ENCODE results near the gene SLC25A23.

GRCh38 chr19:6406401-6406800 lies 53.2 kb downstream of the SLC25A23 start:
- TF ChIP-seq EZH2 (IDR thresholded peaks at IDR 0.05; ENCODE audit: insufficient read depth, poor library complexity, severe bottlenecking) (no peak), EZH2phosphoT487 (IDR thresholded peaks at IDR 0.05; ENCODE audit: insufficient read depth, low read depth) (no peak)

Data from GM23248 (cell line).